Nucleus accumbens (tissue), 56 donors: Measurements from ENCODE around the gene ZDHHC12.
A peak's percentile ranks its signal among the peaks of the same experiment; 100 is the strongest.
"Not testable (repeated sequence)": the region's sequence is repeated elsewhere in the genome, so short reads cannot be mapped to it uniquely, and the experiment has no call there.

ENCODE experiments used
- DNase-seq, 56 donors: peaks; one replicate each; lab custom pipeline; 2025; lab: John Stamatoyannopoulos, UW

The ZDHHC12 gene

GRCh38 chr9:128713411-128713780 lies 10.5 kb downstream of the ZDHHC12 start:
- DNase-seq = no peak

GRCh38 chr9:128712451-128713410 lies 11.2 kb downstream of the ZDHHC12 start:
- DNase-seq = no peak

GRCh38 chr9:128707446-128707845 lies 16.5 kb downstream of the ZDHHC12 start:
- DNase-seq = no peak

- no peak for DNase-seq
Measured at GRCh38 chr9:128706671-128707381, 17.1 kb downstream of the ZDHHC12 start.

GRCh38 chr9:128706045-128706444 lies 17.9 kb downstream of the ZDHHC12 start:
- no peak for DNase-seq

- no peak for DNase-seq
Measured at GRCh38 chr9:128705051-128705965, 18.6 kb downstream of the ZDHHC12 start.

GRCh38 chr9:128704356-128704670 lies 19.6 kb downstream of the ZDHHC12 start:
- no peak for DNase-seq

GRCh38 chr9:128703616-128704355 lies 20.1 kb downstream of the ZDHHC12 start:
- no peak for DNase-seq

- peak in 2 of 56 donors; percentile 14 to 21 for DNase-seq
Measured at GRCh38 chr9:128702949-128703615, 20.8 kb downstream of the ZDHHC12 start.

GRCh38 chr9:128702445-128702948 lies 21.4 kb downstream of the ZDHHC12 start, which contains the start of gene PKN3:
TSS of gene PKN3 (plus strand) at chr9:128702503. CDS start at chr9:128702916, 413 bp downstream.
- peak in 46 of 56 donors; percentile 12 to 82 (median 46) for DNase-seq

- DNase-seq = no peak
Measured at GRCh38 chr9:128701227-128701854, 22.6 kb downstream of the ZDHHC12 start.

- not testable (repeated sequence) for DNase-seq
Measured at GRCh38 chr9:128699096-128699795, 24.7 kb downstream of the ZDHHC12 start.

GRCh38 chr9:128696923-128697707 lies 26.8 kb downstream of the ZDHHC12 start:
- DNase-seq = no peak

GRCh38 chr9:128694344-128694743 lies 29.6 kb downstream of the ZDHHC12 start:
- no peak for DNase-seq

GRCh38 chr9:128693738-128694137 lies 30.2 kb downstream of the ZDHHC12 start:
- DNase-seq = not testable (repeated sequence)

- no peak for DNase-seq
Measured at GRCh38 chr9:128690684-128691034, 33.3 kb downstream of the ZDHHC12 start.
